GM23338 (cell line): ENCODE data around the gene SMARCA2.

Source experiments
- CREB1 ChIP-seq: fragments of 250-450 bp; sonication (Bioruptor Pico); IDR thresholded peaks from 2 replicates; pipeline ENCODE4 v1.5.0; 2020; ENCODE audit warnings: low read depth, mild to moderate bottlenecking, moderate library complexity
- CTCF ChIP-seq, 2 experiments: fragments of 200-600 bp in 1 of 2; sonication (generic) in 1 of 2; conservative IDR thresholded peaks; 2 replicates each; pipeline versions ENCODE4 v1.5.1 to v1.6.1; 2016 to 2017; ENCODE audit warnings: antibody characterized with exemption in 2 of 2, low read depth in 2 of 2, mild to moderate bottlenecking in 2 of 2, moderate library complexity in 1 of 2
- ETS1 ChIP-seq: IDR thresholded peaks from 2 replicates; pipeline ENCODE4 v1.6.1; 2016; ENCODE audit warnings: antibody characterized with exemption
- EZH2 ChIP-seq: fragments of 200-600 bp; sonication (generic); IDR thresholded peaks from one replicate; pipeline ENCODE4 v1.8.0; 2017; ENCODE audit warnings: antibody characterized with exemption, mild to moderate bottlenecking, low read depth; ENCODE audit not compliant: unreplicated experiment
- EZH2phosphoT487 ChIP-seq: fragments of 200-600 bp; sonication (generic); IDR thresholded peaks from one replicate; pipeline ENCODE4 v1.8.1; 2018; ENCODE audit warnings: antibody characterized with exemption; ENCODE audit not compliant: unreplicated experiment
- JUNB ChIP-seq: IDR thresholded peaks from one replicate; pipeline ENCODE4 v1.6.1; 2016; ENCODE audit warnings: antibody characterized with exemption; ENCODE audit not compliant: unreplicated experiment
- NANOG ChIP-seq: IDR thresholded peaks from 2 replicates; pipeline ENCODE4 v1.6.1; 2016; ENCODE audit warnings: antibody characterized with exemption, borderline replicate concordance
- POLR2AphosphoS5 ChIP-seq: IDR thresholded peaks from 2 replicates; pipeline ENCODE4 v1.6.1; 2016; ENCODE audit warnings: antibody characterized with exemption, low read depth
- REST ChIP-seq: IDR thresholded peaks from one replicate; pipeline ENCODE4 v1.6.1; 2018; ENCODE audit warnings: antibody characterized with exemption; ENCODE audit not compliant: unreplicated experiment
- STAT1 ChIP-seq: IDR thresholded peaks from one replicate; pipeline ENCODE4 v1.6.1; 2016; ENCODE audit warnings: antibody characterized with exemption; ENCODE audit not compliant: unreplicated experiment
- ZNF114 ChIP-seq: fragments of 250-450 bp; sonication (Bioruptor Pico); IDR thresholded peaks from 2 replicates; pipeline ENCODE4 v1.5.0; 2020; ENCODE audit warnings: mild to moderate bottlenecking, moderate library complexity
- ZNF331 ChIP-seq: fragments of 250-450 bp; sonication (Bioruptor Pico); IDR thresholded peaks from 2 replicates; pipeline ENCODE4 v1.5.0; 2020; ENCODE audit warnings: low read depth, mild to moderate bottlenecking, moderate library complexity

GRCh38 chr9:2109069-2109650 lies 94.0 kb downstream of the SMARCA2 start:
- no peak for TF ChIP-seq CTCF (conservative IDR thresholded peaks at IDR 0.05; ENCODE audit: low read depth in 2 of 2)
- no peak for TF ChIP-seq POLR2AphosphoS5
- no peak for TF ChIP-seq JUNB
- TF ChIP-seq EZH2phosphoT487, result no peak
- TF ChIP-seq EZH2, result no peak
- TF ChIP-seq CREB1 (CRISPR knock-in tag), result no peak
- TF ChIP-seq REST, result no peak
- TF ChIP-seq ZNF331 (CRISPR knock-in tag), result no peak
- no peak for TF ChIP-seq STAT1
- no peak for TF ChIP-seq ZNF114
- TF ChIP-seq ETS1, result no peak
- TF ChIP-seq NANOG, result no peak
